PFSK-1 (cell line): ENCODE data around the gene KARS1.

Experiments used
- FOXP2 ChIP-seq: optimal IDR thresholded peaks from 2 replicates; pipeline ENCODE3; 2011; ENCODE audit warnings: borderline replicate concordance, control low read depth, inconsistent platforms; ENCODE audit not compliant: insufficient read depth; ENCODE audit errors: extremely low read length, extremely low read depth
- POLR2AphosphoS5 ChIP-seq: IDR thresholded peaks from 2 replicates; pipeline ENCODE4 v1.6.1; 2012; ENCODE audit warnings: low read depth, mild to moderate bottlenecking, control low read depth, low read length, moderate library complexity
- REST ChIP-seq, 2 experiments: IDR thresholded peaks; 2 replicates each; pipeline versions ENCODE4 v1.6.1 to v1.8.0; 2011 to 2012; ENCODE audit warnings: low read depth in 2 of 2, low read length in 2 of 2, control low read depth in 1 of 2, inconsistent platforms in 1 of 2, mild to moderate bottlenecking in 1 of 2, moderate library complexity in 1 of 2; ENCODE audit not compliant: insufficient read depth in 1 of 2
- SIN3A ChIP-seq: IDR thresholded peaks from 2 replicates; pipeline ENCODE4 v1.6.1; 2012; ENCODE audit warnings: mild to moderate bottlenecking, low read length, moderate library complexity, borderline replicate concordance; ENCODE audit not compliant: insufficient read depth
- TAF1 ChIP-seq: IDR thresholded peaks from 2 replicates; pipeline ENCODE4 v1.6.1; 2012; ENCODE audit warnings: low read length, control low read depth, borderline replicate concordance; ENCODE audit not compliant: insufficient read depth

The KARS1 gene

GRCh38 chr16:75624921-75625334 lies 22.5 kb downstream of the KARS1 start:
- TF ChIP-seq REST (IDR thresholded peaks at IDR 0.05; ENCODE audit: insufficient read depth in 1 of 2, low read depth in 2 of 2, low read length in 2 of 2) = no peak
- TF ChIP-seq SIN3A = no peak
- TF ChIP-seq POLR2AphosphoS5 = no peak
- TF ChIP-seq FOXP2 = no peak
- no peak for TF ChIP-seq TAF1

GRCh38 chr16:75622761-75623605 lies 24.5 kb downstream of the KARS1 start, which contains the start of gene ADAT1:
ADAT1 (minus strand) TSS chr16:75623281; CDS start chr16:75620799, 2,482 bp downstream.
- TF ChIP-seq TAF1 (peak; percentile 73; the same call in 1 of the 2 replicates), SIN3A (no peak; the same call in 1 of the 2 replicates), REST (IDR thresholded peaks at IDR 0.05; ENCODE audit: insufficient read depth in 1 of 2, low read depth in 2 of 2, low read length in 2 of 2) (no peak), POLR2AphosphoS5 (peak; percentile 94), FOXP2 (peak; percentile 44)

- TF ChIP-seq REST (IDR thresholded peaks at IDR 0.05; ENCODE audit: insufficient read depth in 1 of 2, low read depth in 2 of 2, low read length in 2 of 2) = no peak
- no peak for TF ChIP-seq SIN3A
- TF ChIP-seq FOXP2 = no peak
- TF ChIP-seq TAF1 = no peak
- no peak for TF ChIP-seq POLR2AphosphoS5
Observed at GRCh38 chr16:75621170-75621477, 26.3 kb downstream of the KARS1 start.

GRCh38 chr16:75620326-75621169 lies 26.9 kb downstream of the KARS1 start:
- no peak for TF ChIP-seq POLR2AphosphoS5
- no peak for TF ChIP-seq FOXP2
- TF ChIP-seq TAF1 = no peak
- TF ChIP-seq SIN3A = no peak
- TF ChIP-seq REST (IDR thresholded peaks at IDR 0.05; ENCODE audit: insufficient read depth in 1 of 2, low read depth in 2 of 2, low read length in 2 of 2) = no peak
